ENCODE results near the gene TMUB2. TPM values are rescaled to one million over a fixed set of nuclear protein-coding genes. Genes with fewer than 3 reads are reported as not detected.

The TMUB2 gene
- total RNA-seq, 2 donors from 2014 or later, result 52.2 to 53.1 TPM

DNA sequence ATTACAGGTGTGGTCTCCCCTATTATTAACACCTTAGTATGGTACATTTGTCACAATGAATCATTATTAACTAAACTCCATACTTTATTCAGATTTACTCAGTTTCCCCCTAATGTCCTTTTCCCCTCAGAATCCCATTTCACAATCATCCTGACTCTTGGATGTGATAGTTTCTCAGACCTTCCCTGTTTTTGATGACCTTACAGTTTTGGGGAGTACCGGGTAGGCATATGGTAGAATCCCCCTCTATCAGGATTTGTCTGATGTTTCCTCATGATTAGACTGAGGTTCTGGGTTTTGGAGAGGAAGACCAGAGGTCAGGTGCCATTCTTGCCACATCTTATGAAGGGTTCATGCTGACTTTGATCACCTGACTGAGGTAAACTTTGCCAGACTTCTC is 22.3 kb upstream of the TMUB2 start:
- no peaks in the 10 kb centered on the region for H3K9me3 ChIP-seq (ENCODE audit: control insufficient read depth, low read length, poor library complexity, severe bottlenecking)
- no peaks in the 10 kb centered on the region for H3K36me3 Mint-ChIP-seq (ENCODE audit: low read depth)
- DNase-seq (no peak), ATAC-seq (no peak)
- no peak overlapping the region for H3K4me3 Mint-ChIP-seq
- H3K27ac Mint-ChIP-seq, result no peak overlapping the region
- H3K4me1 Mint-ChIP-seq, result peaks cover 11% of the 10 kb centered on the region
- no peaks in the 10 kb centered on the region for H3K27me3 Mint-ChIP-seq

DNA sequence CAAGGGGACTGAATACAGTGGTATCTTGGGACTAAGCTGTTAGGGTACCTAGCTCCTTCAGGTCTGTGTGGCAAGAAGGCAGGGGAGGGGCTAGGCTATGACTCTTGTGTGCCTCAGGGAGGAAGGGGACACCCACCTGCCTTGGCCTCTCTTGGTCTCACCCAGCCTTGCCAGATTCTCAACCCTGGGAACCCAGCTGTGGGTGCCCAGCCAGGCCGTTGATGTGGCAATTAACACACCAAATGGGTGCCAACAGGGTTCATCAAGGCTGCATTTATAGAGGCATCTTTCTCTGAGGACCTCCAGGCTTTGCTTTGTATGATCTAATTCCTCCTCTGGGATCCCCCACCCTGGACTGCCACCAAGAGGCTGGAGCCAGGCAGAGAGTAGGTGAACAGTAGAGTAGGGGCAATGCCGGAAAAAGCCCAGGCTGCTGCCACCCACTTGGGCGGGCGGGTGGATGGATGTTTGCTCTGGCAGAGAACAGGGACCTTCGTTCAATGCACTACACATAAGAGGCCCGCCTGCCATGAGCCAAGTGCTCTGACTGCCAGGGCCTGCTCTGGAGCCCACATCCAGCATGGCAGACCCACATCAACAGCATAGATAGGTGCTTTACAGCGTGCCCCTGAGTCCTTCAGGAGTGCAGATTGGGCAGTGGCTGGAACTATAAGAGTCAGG is 19.5 kb upstream of the TMUB2 start:
- peak overlapping the region; percentile 60 for H3K27ac Mint-ChIP-seq
- no peak overlapping the region for H3K4me3 Mint-ChIP-seq
- H3K9me3 ChIP-seq (ENCODE audit: control insufficient read depth, low read length, poor library complexity, severe bottlenecking), result no peaks in the 10 kb centered on the region
- ATAC-seq (no peak), DNase-seq (no peak)
- peaks cover 9% of the 10 kb centered on the region for H3K4me1 Mint-ChIP-seq
- no peaks in the 10 kb centered on the region for H3K36me3 Mint-ChIP-seq (ENCODE audit: low read depth)
- no peaks in the 10 kb centered on the region for H3K27me3 Mint-ChIP-seq

DNA sequence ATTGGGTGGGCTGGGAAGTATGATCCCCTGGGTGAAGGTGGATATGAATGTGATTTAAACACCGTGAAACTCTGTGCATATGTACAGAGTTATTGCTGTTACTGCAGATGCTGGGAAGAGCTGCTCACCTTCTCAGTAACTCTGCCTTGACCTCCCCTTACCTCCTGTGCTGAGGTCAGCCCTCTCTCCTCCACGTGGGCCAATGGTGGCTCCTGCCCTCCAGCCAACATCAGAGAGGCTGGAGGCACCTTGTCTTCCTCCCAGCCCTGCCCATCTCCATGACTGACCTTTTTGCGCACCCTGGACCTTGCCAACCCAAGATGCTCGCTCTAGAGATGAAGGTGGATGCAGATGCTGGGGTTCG is 16.7 kb upstream of the TMUB2 start:
- H3K36me3 Mint-ChIP-seq (ENCODE audit: low read depth), result no peaks in the 10 kb centered on the region
- H3K4me3 Mint-ChIP-seq, result no peak overlapping the region
- peaks cover 9% of the 10 kb centered on the region for H3K4me1 Mint-ChIP-seq
- no peak for DNase-seq
- H3K27ac Mint-ChIP-seq, result no peak overlapping the region
- no peak for ATAC-seq
- H3K9me3 ChIP-seq (ENCODE audit: control insufficient read depth, low read length, poor library complexity, severe bottlenecking), result no peaks in the 10 kb centered on the region
- H3K27me3 Mint-ChIP-seq, result no peaks in the 10 kb centered on the region

DNA sequence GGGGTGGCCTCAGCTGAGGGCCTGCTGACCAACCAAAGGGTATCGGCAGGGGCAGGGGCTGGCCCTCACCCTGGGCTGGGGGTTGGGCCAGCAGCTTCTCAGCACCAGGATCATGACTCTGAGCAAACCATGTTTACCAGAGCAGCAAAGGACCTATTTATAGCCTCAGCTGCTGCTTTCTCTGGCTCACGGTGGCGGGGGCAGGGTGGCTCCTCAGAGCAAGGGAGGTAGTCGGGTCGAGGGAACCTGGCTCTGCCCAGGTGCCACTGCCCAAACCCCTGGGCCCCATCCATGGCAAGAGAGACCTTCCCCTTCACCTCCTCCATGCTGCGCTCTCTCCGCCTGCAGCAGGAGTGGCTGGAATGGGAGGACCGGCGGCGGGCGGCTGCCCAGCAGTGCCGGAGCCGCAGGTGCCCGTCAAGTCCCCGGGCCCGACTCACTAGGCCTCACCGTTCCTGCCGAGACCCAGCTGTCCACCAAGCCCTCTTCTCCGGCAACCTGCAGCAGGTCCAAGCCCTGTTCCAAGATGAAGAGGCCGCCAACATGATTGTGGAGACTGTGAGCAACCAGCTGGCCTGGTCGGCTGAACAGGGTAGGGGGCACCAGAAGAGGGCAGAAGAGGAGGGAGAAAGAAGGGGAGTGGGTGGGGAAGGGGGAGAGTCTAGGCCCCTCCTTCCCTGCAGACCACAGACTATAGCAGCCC is 16.1 kb upstream of the TMUB2 start, which contains the start of gene ASB16:
Gene ASB16, plus strand, starts transcription at position 206 of the 703 bp plus-strand sequence. Its CDS starts 86 bp downstream, at position 292.
- Mint-ChIP-seq H3K36me3 (ENCODE audit: low read depth) (no peaks in the 10 kb centered on the region), H3K27ac (no peak within 1 kb of the TSS), H3K27me3 (no peaks in the 10 kb centered on the region), H3K4me1 (peaks cover 9% of the 10 kb centered on the region), H3K4me3 (no peak within 1 kb of the TSS)
- DNase-seq, result no peak
- no peak for ATAC-seq
- no peaks in the 10 kb centered on the region for H3K9me3 ChIP-seq (ENCODE audit: control insufficient read depth, low read length, poor library complexity, severe bottlenecking)

DNA sequence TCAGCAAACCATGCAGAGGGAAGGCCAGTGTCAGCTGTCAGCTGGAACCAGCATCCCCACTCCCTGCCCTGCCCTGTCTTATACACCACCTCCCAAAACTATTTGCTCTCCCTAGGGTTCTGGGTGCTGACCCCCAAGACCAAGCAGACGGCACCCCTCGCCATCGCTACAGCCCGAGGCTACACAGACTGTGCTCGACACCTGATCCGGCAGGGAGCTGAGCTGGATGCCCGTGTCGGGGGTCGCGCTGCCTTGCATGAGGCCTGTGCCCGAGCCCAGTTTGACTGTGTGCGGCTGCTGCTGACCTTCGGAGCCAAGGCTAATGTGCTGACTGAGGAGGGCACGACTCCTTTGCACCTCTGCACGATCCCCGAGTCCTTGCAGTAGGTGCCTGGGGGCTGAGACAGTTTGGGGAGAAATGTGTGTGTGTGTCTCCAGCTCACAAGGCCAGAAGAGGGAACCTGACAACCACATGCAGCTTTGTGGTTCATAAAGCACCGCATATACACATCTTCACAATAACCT is 14.8 kb upstream of the TMUB2 start:
- no peaks in the 10 kb centered on the region for H3K36me3 Mint-ChIP-seq (ENCODE audit: low read depth)
- ATAC-seq, result no peak
- H3K27ac Mint-ChIP-seq, result no peak overlapping the region
- no peak for DNase-seq
- H3K4me1 Mint-ChIP-seq, result peaks cover 7% of the 10 kb centered on the region
- H3K27me3 Mint-ChIP-seq, result no peaks in the 10 kb centered on the region
- H3K4me3 Mint-ChIP-seq, result no peak overlapping the region
- no peaks in the 10 kb centered on the region for H3K9me3 ChIP-seq (ENCODE audit: control insufficient read depth, low read length, poor library complexity, severe bottlenecking)

DNA sequence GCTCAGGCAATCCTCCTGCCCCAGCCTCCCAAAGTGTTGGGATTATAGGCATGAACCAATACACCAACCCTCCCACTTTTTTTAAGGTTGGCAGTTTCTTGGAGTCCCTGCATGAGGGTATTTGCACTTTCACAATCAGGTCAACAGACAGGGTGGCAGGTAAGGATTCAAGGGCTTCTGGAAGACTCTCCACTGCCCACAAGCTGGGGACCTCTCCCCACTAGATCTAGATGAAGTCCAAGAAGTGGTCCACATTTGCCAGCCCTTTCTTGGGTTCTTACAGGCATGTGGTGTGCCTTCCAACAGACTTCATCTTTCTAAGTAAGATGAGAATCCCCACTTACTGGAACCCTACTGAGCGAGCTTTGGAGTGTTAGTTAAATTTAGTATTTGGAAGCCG is 12.3 kb upstream of the TMUB2 start:
- no peak overlapping the region for H3K27ac Mint-ChIP-seq
- H3K27me3 Mint-ChIP-seq, result no peaks in the 10 kb centered on the region
- ATAC-seq, result no peak
- no peak overlapping the region for H3K4me3 Mint-ChIP-seq
- no peak for DNase-seq
- H3K4me1 Mint-ChIP-seq, result peaks cover 3% of the 10 kb centered on the region
- no peaks in the 10 kb centered on the region for H3K9me3 ChIP-seq (ENCODE audit: control insufficient read depth, low read length, poor library complexity, severe bottlenecking)
- H3K36me3 Mint-ChIP-seq (ENCODE audit: low read depth), result no peaks in the 10 kb centered on the region

DNA sequence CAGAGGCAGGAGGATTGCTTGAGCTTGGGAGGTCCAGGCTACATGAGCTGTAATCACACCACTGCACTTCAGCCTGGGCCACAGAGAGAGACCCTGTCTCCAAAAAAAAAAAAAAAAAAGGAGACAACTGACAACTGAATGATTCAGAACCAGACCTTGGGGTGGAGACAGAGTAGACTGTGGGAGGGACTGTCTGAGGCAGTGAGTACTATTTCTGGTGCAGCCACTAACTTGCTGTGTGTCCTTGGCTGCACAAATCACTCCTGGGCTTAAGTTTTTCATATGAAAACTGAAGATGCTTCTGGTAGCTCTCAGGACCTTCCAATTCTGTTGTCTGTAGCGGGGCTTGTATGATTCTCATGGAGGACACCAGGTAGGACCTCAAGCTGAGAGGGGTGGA is 10.5 kb upstream of the TMUB2 start:
- DNase-seq, result no peak
- Mint-ChIP-seq H3K4me1 (peaks cover 3% of the 10 kb centered on the region), H3K4me3 (no peak overlapping the region), H3K27ac (no peak overlapping the region), H3K27me3 (no peaks in the 10 kb centered on the region), H3K36me3 (ENCODE audit: low read depth) (no peaks in the 10 kb centered on the region)
- H3K9me3 ChIP-seq (ENCODE audit: control insufficient read depth, low read length, poor library complexity, severe bottlenecking), result no peaks in the 10 kb centered on the region
- no peak for ATAC-seq

DNA sequence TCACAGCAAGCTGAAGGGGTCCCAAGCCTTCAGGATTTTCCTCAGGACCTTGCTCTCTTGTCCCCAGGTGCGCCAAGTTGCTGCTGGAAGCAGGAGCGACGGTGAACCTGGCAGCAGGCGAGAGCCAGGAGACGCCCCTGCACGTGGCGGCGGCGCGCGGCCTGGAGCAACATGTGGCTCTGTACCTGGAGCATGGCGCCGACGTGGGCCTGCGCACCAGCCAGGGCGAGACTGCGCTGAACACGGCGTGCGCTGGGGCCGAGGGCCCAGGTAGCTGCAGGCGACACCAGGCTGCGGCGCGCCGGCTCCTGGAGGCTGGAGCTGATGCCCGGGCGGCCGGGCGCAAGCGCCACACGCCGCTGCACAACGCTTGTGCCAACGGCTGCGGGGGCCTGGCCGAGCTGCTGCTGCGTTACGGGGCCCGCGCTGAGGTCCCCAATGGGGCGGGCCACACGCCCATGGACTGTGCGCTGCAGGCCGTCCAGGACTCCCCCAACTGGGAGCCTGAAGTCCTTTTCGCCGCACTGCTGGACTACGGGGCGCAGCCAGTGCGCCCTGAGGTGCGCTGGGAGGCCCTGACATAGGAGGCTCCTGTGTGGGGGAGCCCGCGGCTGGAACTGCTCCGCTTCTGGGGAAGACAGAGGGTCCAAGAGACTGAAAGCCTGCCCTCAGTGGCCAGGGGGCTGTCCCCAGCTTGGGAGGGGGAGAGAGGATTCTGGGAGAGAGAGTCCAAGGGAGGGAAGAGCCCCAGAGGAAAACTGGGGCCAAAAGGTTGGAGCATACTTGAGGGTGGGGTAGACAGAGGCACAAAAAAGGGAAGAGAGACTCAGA is 9.9 kb upstream of the TMUB2 start:
- Mint-ChIP-seq H3K4me3 (no peak overlapping the region), H3K36me3 (ENCODE audit: low read depth) (no peaks in the 10 kb centered on the region), H3K27ac (peak overlapping the region; percentile 74), H3K27me3 (no peaks in the 10 kb centered on the region), H3K4me1 (peaks cover 6% of the 10 kb centered on the region)
- no peak for ATAC-seq
- H3K9me3 ChIP-seq (ENCODE audit: control insufficient read depth, low read length, poor library complexity, severe bottlenecking), result no peaks in the 10 kb centered on the region
- DNase-seq, result no peak

DNA sequence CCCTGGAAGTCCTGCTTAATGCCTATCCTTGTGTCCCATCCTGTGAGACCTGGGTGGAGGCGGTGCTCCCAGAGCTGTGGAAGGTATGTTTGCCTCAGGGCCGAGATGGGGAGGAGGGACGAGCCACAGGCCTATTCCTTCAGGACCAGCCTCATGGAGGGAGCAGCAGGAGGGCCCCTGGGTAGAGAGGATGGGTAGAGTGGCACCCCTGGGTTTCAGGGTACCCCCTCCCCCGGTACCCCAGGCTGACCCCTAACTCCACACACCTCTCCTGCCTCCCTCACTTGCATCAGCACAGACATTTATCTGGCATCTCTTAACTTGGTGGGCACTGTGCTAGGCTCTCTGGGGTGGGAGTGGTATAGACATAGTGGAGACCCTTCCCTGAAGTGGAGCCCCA is 9.1 kb upstream of the TMUB2 start:
- no peaks in the 10 kb centered on the region for H3K9me3 ChIP-seq (ENCODE audit: control insufficient read depth, low read length, poor library complexity, severe bottlenecking)
- no peak overlapping the region for H3K27ac Mint-ChIP-seq
- H3K4me1 Mint-ChIP-seq, result peaks cover 11% of the 10 kb centered on the region
- no peaks in the 10 kb centered on the region for H3K36me3 Mint-ChIP-seq (ENCODE audit: low read depth)
- H3K27me3 Mint-ChIP-seq, result no peaks in the 10 kb centered on the region
- DNase-seq (no peak), ATAC-seq (no peak)
- H3K4me3 Mint-ChIP-seq, result no peak overlapping the region

DNA sequence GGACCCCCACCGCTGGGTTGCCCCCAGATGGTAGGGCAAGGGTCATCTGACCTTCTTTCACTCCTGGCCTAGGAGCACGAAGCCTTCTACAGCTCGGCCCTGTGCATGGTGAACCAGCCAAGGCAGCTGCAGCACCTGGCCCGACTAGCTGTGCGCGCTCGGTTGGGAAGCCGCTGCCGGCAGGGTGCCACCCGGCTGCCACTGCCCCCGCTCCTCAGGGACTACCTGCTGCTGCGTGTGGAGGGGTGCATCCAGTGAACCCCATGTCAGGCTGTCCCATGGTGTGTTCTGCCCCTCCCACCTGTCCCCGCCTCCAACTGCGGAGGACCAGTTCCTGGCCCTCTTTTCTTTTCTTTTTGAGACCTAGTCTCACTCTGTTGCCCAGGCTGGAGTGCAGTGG is 8.6 kb upstream of the TMUB2 start:
- Mint-ChIP-seq H3K27ac (no peak overlapping the region), H3K36me3 (ENCODE audit: low read depth) (no peaks in the 10 kb centered on the region), H3K4me1 (peaks cover 11% of the 10 kb centered on the region), H3K27me3 (no peaks in the 10 kb centered on the region), H3K4me3 (no peak overlapping the region)
- DNase-seq (no peak), ATAC-seq (no peak)
- no peaks in the 10 kb centered on the region for H3K9me3 ChIP-seq (ENCODE audit: control insufficient read depth, low read length, poor library complexity, severe bottlenecking)

DNA sequence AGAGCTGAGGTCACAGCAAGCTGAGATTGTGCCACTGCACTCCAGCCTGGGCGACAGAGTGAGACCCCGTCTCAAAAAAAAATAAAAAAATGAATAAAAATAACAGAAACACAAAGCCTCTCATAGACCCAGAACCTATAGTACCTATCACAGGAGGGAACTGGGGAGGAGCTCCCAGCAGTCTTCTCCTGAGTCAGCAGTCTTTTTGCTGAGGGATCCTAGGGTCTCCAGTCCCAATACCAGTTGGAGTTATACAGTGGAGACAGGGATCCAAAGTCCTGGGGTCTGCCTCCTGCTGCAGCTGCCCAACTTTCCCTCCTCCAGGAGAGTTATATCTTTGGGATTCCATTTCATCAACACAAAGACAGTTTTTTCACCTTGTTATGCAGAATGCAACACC is 3.7 kb upstream of the TMUB2 start:
- ATAC-seq (no peak), DNase-seq (no peak)
- H3K9me3 ChIP-seq (ENCODE audit: control insufficient read depth, low read length, poor library complexity, severe bottlenecking), result no peaks in the 10 kb centered on the region
- Mint-ChIP-seq H3K4me3 (no peak overlapping the region), H3K4me1 (peaks cover 32% of the 10 kb centered on the region), H3K36me3 (ENCODE audit: low read depth) (peaks cover 3% of the 10 kb centered on the region), H3K27me3 (no peaks in the 10 kb centered on the region), H3K27ac (peak overlapping the region; percentile 3)

DNA sequence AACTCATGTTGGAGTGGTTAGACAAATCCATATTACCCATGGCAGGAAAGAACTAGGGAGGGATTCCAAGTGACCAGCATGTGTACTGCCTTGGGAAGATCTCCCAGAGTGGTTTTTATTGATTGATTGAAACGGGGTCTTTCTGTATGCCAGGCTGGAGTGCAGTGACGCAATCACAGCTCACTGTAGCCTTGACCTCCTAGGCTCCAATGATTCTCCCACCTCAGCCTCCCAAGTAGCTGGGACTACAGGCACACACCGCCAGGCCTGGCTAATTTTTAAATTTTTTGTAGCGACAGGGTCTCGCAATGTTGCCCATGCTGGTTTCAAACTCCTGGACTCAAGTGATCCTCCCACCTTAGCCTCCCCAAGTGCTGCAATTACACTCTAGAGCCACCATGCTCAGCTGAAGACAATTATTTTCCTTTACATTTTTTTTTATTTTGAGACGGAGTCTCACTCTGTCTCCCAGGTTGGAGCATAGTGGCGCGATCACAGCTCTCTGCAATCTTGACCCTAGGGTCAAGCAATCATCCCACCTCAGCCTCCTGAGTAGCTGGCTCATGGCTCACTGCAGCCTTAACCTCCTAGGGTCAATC is 2.5 kb upstream of the TMUB2 start:
- ATAC-seq, result no peak

More for the DNA sequence above, 2.5 kb upstream of the TMUB2 start:
- Mint-ChIP-seq H3K36me3 (ENCODE audit: low read depth) (peaks cover 3% of the 10 kb centered on the region), H3K27me3 (no peaks in the 10 kb centered on the region), H3K27ac (no peak overlapping the region), H3K4me3 (peak overlapping the region; percentile 99), H3K4me1 (peaks cover 33% of the 10 kb centered on the region)
- DNase-seq, result no peak
- H3K9me3 ChIP-seq (ENCODE audit: control insufficient read depth, low read length, poor library complexity, severe bottlenecking), result no peaks in the 10 kb centered on the region
